Thoracic aorta (tissue), 2 donors: Measurements from ENCODE around the gene ARHGAP6. TPM values are rescaled to one million over a fixed set of nuclear protein-coding genes. Genes with fewer than 3 reads are reported as not detected.

Experiments used
- ATAC-seq: fragments of 150-250 bp; one replicate; pipeline ENCODE4 v1.8.0; 2017; ENCODE audit warnings: low read depth; ENCODE audit not compliant: insufficient number of reproducible peaks, low FRiP score
- DNase-seq: peaks from one replicate; pipeline ENCODE4 v3.0.0-alpha.2; 2020; ENCODE audit warnings: low spot score
- H3K27ac ChIP-seq, 2 donors: fragments of 200-600 bp; sonication (generic); 1 replicate in 1 of 2; 2 replicates in 1 of 2; pipeline ENCODE4 v1.5.1; 2016; ENCODE audit warnings: mild to moderate bottlenecking in 2 of 2, moderate library complexity in 2 of 2
- H3K27me3 ChIP-seq: fragments of 200-600 bp; sonication (generic); replicated peaks from 2 replicates; pipeline ENCODE4 v1.6.0; 2016; ENCODE audit warnings: mild to moderate bottlenecking; ENCODE audit not compliant: insufficient read depth
- H3K36me3 ChIP-seq: fragments of 200-600 bp; sonication (generic); one replicate; pipeline ENCODE4 v1.5.1; 2016
- H3K4me1 ChIP-seq, 2 donors: fragments of 200-600 bp; sonication (generic); 1 replicate in 1 of 2; 2 replicates in 1 of 2; pipeline versions ENCODE4 v1.5.1 to v1.6.0; 2016; ENCODE audit warnings: low read depth in 2 of 2, mild to moderate bottlenecking in 1 of 2; ENCODE audit not compliant: control insufficient read depth in 1 of 2
- H3K4me3 ChIP-seq: fragments of 200-600 bp; sonication (generic); 2 replicates; pipeline ENCODE4 v1.5.1; 2016; ENCODE audit warnings: mild to moderate bottlenecking
- H3K9me3 ChIP-seq: fragments of 200-600 bp; sonication (generic); 2 replicates; pipeline ENCODE4 v1.5.1; 2016
- total RNA-seq, 2 donors: library from RNA; depleted of rRNA; stranded (reverse); fragments of >200 nt; gene quantifications; one replicate each; pipeline versions ENCODE4 v1.1.0 to v1.2.3, GENCODE V29; 2016
- TF ChIP-seq, protein P1 (sequence below): fragments of 200-600 bp; sonication (generic); IDR thresholded peaks from one replicate; pipeline ENCODE4 v1.5.1; 2019; ENCODE audit warnings: antibody characterized with exemption

The ARHGAP6 gene
- total RNA-seq, 2 donors from 2014 or later = 14.6 to 22.3 TPM

DNA sequence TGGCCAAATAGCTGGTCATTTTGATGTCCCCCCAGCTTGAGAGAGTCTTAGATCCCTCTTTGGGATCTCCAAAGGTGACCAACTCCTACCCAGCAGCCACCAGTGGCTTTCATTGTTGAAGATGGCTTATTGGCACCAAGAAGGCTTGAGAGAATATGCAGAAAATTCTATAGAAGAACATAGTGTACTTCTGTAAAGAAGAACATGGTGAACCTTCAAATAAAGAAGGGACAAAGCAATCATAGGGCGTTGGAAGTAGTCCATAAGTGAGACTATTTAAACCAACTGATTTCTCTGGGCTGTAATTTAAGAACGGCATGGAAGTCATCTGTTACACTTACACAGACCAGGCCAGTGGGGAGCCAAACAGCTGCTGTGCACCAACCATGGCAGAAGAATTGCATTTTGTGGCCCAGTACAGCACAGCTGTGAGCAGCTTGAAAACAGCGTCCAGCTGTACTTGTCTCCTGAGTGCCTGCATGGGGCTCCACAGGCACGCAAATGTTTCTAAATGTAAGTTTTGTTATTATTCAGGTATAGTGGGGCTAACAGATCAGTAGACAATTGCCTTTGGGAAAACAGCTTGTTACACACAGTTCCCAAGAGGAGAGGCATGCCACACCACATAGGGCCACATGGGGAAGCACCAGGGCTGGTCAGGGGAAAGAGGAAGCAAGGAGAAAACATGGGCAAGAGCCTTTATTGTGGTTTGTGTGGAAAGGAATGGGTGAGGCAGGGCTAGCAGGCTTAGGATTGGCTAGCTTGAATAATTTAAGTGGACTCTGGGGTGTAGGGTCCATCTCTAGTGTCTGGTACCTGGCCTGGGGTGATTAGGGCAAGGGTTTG is 125.0 kb downstream of the ARHGAP6 start:
- no peaks in the 10 kb centered on the region for H3K9me3 ChIP-seq
- no peaks in the 10 kb centered on the region for H3K27me3 ChIP-seq
- H3K36me3 ChIP-seq = no peaks in the 10 kb centered on the region
- ATAC-seq (no peak), DNase-seq (no peak)
- peaks cover 0 to 5% of the 10 kb centered on the region in 2 donors for H3K4me1 ChIP-seq
- no peak overlapping the region for H3K27ac ChIP-seq
- TF ChIP-seq, protein P1, sequence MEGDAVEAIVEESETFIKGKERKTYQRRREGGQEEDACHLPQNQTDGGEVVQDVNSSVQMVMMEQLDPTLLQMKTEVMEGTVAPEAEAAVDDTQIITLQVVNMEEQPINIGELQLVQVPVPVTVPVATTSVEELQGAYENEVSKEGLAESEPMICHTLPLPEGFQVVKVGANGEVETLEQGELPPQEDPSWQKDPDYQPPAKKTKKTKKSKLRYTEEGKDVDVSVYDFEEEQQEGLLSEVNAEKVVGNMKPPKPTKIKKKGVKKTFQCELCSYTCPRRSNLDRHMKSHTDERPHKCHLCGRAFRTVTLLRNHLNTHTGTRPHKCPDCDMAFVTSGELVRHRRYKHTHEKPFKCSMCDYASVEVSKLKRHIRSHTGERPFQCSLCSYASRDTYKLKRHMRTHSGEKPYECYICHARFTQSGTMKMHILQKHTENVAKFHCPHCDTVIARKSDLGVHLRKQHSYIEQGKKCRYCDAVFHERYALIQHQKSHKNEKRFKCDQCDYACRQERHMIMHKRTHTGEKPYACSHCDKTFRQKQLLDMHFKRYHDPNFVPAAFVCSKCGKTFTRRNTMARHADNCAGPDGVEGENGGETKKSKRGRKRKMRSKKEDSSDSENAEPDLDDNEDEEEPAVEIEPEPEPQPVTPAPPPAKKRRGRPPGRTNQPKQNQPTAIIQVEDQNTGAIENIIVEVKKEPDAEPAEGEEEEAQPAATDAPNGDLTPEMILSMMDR = no peak
- H3K4me3 ChIP-seq = no peak overlapping the region

DNA sequence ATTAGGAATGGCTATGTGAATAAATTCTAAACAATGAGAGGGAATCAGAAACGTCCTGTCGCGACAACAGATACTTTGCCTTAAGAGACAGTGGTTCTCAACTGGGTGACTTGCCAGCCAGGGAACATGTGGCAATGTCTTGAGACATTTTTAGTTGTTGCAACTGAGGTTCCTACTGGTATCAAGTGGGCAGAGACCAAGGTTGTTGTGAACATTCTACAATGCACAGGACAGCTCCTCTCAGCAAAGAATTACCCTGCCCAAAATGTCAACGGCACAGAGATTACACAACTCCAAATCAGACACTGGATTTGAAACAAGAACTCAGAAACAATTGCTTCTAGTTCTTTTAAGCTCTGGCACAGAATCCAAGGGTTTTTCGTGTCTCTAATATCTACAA is 128.6 kb downstream of the ARHGAP6 start:
- H3K36me3 ChIP-seq = no peaks in the 10 kb centered on the region

DNA sequence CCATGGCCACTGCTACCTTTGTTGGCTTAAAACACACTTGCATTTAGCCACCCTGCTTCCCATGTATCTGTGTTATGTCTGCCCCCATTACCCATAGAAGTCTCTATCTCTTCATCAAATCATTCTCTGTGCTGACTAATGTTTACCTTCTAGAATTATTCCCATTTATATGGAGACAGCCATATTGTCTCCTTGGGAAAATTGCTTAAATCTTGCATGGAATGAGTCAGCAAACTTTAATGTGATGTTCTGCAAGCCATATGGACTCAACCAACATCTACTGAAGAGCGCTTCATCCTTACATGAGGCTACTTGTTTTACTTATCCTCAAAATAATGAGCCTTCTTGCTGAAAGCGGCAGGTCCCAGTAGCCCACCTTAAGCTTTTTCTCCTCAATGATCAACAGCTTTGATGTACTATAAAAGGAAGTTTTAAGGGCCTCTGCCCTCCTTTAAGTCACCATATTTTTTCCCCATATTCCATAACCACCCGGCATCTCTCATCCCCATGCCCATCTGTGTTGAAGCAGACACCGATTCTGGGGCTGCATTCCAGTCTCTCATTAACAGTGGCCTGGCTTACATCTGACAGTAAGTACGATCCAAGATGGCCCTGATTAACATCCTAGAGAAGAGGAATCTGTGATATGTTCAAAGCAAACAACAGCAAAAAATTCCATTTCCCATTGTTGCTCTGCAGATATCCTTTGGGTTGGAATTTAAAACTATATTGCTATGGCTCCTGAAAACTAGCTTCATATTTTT is 130.4 kb downstream of the ARHGAP6 start:
- no peak for ATAC-seq

More for the DNA sequence above, 128.6 kb downstream of the ARHGAP6 start:
- no peak overlapping the region for H3K27ac ChIP-seq
- no peaks in the 10 kb centered on the region for H3K4me1 ChIP-seq
- no peaks in the 10 kb centered on the region for H3K9me3 ChIP-seq
- no peaks in the 10 kb centered on the region for H3K27me3 ChIP-seq
- ATAC-seq (no peak), DNase-seq (no peak)
- TF ChIP-seq, protein P1 = no peak
- no peak overlapping the region for H3K4me3 ChIP-seq

DNA sequence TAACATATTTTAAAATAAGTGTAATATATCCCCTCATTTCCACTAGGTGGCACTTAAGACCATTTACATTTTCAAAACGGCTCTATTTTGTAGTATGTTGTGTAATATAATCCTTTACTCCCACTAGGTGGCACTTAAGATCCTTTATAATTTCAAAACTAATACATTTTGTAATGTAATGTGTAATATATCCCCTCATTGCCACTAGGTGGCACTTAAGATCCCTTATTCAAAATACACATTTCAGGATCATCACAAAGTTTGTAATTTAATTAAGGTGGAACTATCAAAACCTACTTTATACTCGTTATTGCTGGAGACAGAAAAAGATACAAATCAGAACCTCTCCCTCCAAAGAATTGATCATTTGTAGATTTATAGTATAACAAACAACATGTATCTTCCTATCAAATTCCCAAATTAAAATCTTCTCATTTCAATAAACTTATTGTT is 132.5 kb downstream of the ARHGAP6 start:
- H3K9me3 ChIP-seq = no peaks in the 10 kb centered on the region
- peaks cover 0 to 5% of the 10 kb centered on the region in 2 donors for H3K4me1 ChIP-seq
- no peak overlapping the region for H3K27ac ChIP-seq
- ATAC-seq (peak; percentile 73), DNase-seq (no peak)
- no peaks in the 10 kb centered on the region for H3K36me3 ChIP-seq
- no peak overlapping the region for H3K4me3 ChIP-seq
- TF ChIP-seq, protein P1 = peak; percentile 74
- no peaks in the 10 kb centered on the region for H3K27me3 ChIP-seq

More for the DNA sequence above, 130.4 kb downstream of the ARHGAP6 start:
- no peaks in the 10 kb centered on the region for H3K27me3 ChIP-seq
- no peaks in the 10 kb centered on the region for H3K36me3 ChIP-seq
- peaks cover 0 to under 1% of the 10 kb centered on the region in 2 donors for H3K4me1 ChIP-seq
- no peaks in the 10 kb centered on the region for H3K9me3 ChIP-seq
- DNase-seq = no peak
- no peak overlapping the region for H3K4me3 ChIP-seq
- H3K27ac ChIP-seq = no peak overlapping the region
- TF ChIP-seq, protein P1 = no peak
